H9 (cell line): ENCODE results near the gene ARHGEF38. TPM values are rescaled to one million over a fixed set of nuclear protein-coding genes. Genes with fewer than 3 reads are reported as not detected.

Experiments used
- DNase-seq: peaks from one replicate; pipeline ENCODE4 v3.0.0-alpha.2; 2017
- H2AFZ ChIP-seq: one replicate; pipeline ENCODE4 v1.6.1; 2013; ENCODE audit warnings: mild to moderate bottlenecking, low read length, control low read depth, moderate library complexity
- H2AK5ac ChIP-seq: 2 replicates; pipeline ENCODE4 v1.6.1; 2013; ENCODE audit warnings: low read length, control low read depth, mixed read lengths; ENCODE audit not compliant: insufficient read length
- H2BK120ac ChIP-seq: one replicate; pipeline ENCODE4 v1.6.1; 2013; ENCODE audit warnings: low read depth, mild to moderate bottlenecking, low read length, control low read depth, inconsistent platforms; ENCODE audit not compliant: poor library complexity, severe bottlenecking
- H2BK12ac ChIP-seq: 2 replicates; pipeline ENCODE4 v1.6.1; 2013; ENCODE audit warnings: low read length, control low read depth, mixed read lengths, low read depth; ENCODE audit not compliant: insufficient read length
- H2BK15ac ChIP-seq: 2 replicates; pipeline ENCODE4 v1.6.1; 2013; ENCODE audit warnings: low read depth, low read length, control low read depth
- H2BK20ac ChIP-seq: one replicate; pipeline ENCODE4 v1.6.1; 2013; ENCODE audit warnings: low read depth, mild to moderate bottlenecking, low read length, control low read depth, inconsistent platforms; ENCODE audit not compliant: poor library complexity, severe bottlenecking
- H2BK5ac ChIP-seq: 2 replicates; pipeline ENCODE4 v1.6.1; 2013; ENCODE audit warnings: low read length, control low read depth, mixed read lengths; ENCODE audit not compliant: insufficient read length
- H3K14ac ChIP-seq: 2 replicates; pipeline ENCODE4 v1.6.1; 2013; ENCODE audit warnings: low read length, control low read depth; ENCODE audit not compliant: insufficient read depth
- H3K18ac ChIP-seq: 2 replicates; pipeline ENCODE4 v1.6.1; 2013; ENCODE audit warnings: low read depth, mild to moderate bottlenecking, mixed read lengths, low read length, control low read depth; ENCODE audit not compliant: insufficient read length
- H3K23ac ChIP-seq: 2 replicates; pipeline ENCODE4 v1.6.1; 2013; ENCODE audit warnings: low read length, control low read depth, mixed read lengths, low read depth; ENCODE audit not compliant: insufficient read length
- H3K23me2 ChIP-seq: 2 replicates; pipeline ENCODE4 v1.6.1; 2013; ENCODE audit warnings: low read depth, mild to moderate bottlenecking, mixed read lengths, low read length, control low read depth; ENCODE audit not compliant: insufficient read length, poor library complexity, severe bottlenecking
- H3K27ac ChIP-seq: 2 replicates; pipeline ENCODE4 v1.5.1; 2013; ENCODE audit warnings: low read length, control low read depth, mixed read lengths, low read depth; ENCODE audit not compliant: insufficient read length
- H3K27me3 ChIP-seq: 2 replicates; pipeline ENCODE4 v1.6.1; 2013; ENCODE audit warnings: low read length, control low read depth, inconsistent platforms; ENCODE audit not compliant: insufficient read depth
- H3K4ac ChIP-seq: 2 replicates; pipeline ENCODE4 v1.6.1; 2013; ENCODE audit warnings: low read depth, mild to moderate bottlenecking, control low read depth, inconsistent platforms, low read length, moderate library complexity
- H3K4me1 ChIP-seq: 2 replicates; pipeline ENCODE4 v1.6.1; 2013; ENCODE audit warnings: low read length, control low read depth, inconsistent platforms; ENCODE audit not compliant: insufficient read depth
- H3K4me2 ChIP-seq: 2 replicates; pipeline ENCODE4 v1.6.1; 2013; ENCODE audit warnings: low read length, control low read depth, mixed read lengths; ENCODE audit not compliant: insufficient read length, insufficient read depth
- H3K56ac ChIP-seq: 2 replicates; pipeline ENCODE4 v1.6.1; 2013; ENCODE audit warnings: low read depth, mild to moderate bottlenecking, mixed read lengths, low read length, control low read depth; ENCODE audit not compliant: insufficient read length
- H3K79me1 ChIP-seq: 2 replicates; pipeline ENCODE4 v1.6.1; 2013; ENCODE audit warnings: low read depth, mild to moderate bottlenecking, moderate library complexity, low read length, control low read depth, inconsistent platforms; ENCODE audit not compliant: insufficient read depth, poor library complexity, severe bottlenecking
- H3K79me2 ChIP-seq: 2 replicates; pipeline ENCODE4 v1.6.1; 2013; ENCODE audit warnings: low read length, control low read depth, inconsistent platforms; ENCODE audit not compliant: insufficient read depth
- H3K9ac ChIP-seq: 2 replicates; pipeline ENCODE4 v1.6.1; 2013; ENCODE audit warnings: low read length, control low read depth, mixed read lengths; ENCODE audit not compliant: insufficient read length; ENCODE audit errors: extremely low read depth
- H3K9me3 ChIP-seq: one replicate; pipeline ENCODE4 v1.6.1; 2013; ENCODE audit warnings: low read depth, low read length, inconsistent platforms; ENCODE audit not compliant: control insufficient read depth
- H3T11ph ChIP-seq: one replicate; pipeline ENCODE4 v1.6.1; 2013; ENCODE audit warnings: mild to moderate bottlenecking, low read length, control low read depth, inconsistent platforms
- H4K20me1 ChIP-seq: one replicate; pipeline ENCODE4 v1.6.1; 2013; ENCODE audit not compliant: control insufficient read depth, insufficient read length, insufficient read depth
- H4K5ac ChIP-seq: 2 replicates; pipeline ENCODE4 v1.6.1; 2013; ENCODE audit warnings: low read depth, mild to moderate bottlenecking, mixed read lengths, low read length, control low read depth; ENCODE audit not compliant: insufficient read length
- H4K8ac ChIP-seq: replicated peaks from 2 replicates; pipeline ENCODE4 v1.6.1; 2013; ENCODE audit warnings: low read length, control low read depth, mixed read lengths, low read depth; ENCODE audit not compliant: insufficient read length
- H4K91ac ChIP-seq: 2 replicates; pipeline ENCODE4 v1.6.1; 2013; ENCODE audit warnings: low read depth, mild to moderate bottlenecking, moderate library complexity, mixed read lengths, low read length, control low read depth; ENCODE audit not compliant: insufficient read length
- H3K27ac Mint-ChIP-seq, 3 experiments: 2 replicates in 2 of 3; 3 replicates in 1 of 3; pipeline ENCODE4 v1.8.0; 2020 to 2021; ENCODE audit warnings: mixed read lengths in 3 of 3, mild to moderate bottlenecking in 1 of 3, moderate library complexity in 1 of 3
- H3K27me3 Mint-ChIP-seq: 2 replicates; pipeline ENCODE4 v1.8.0; 2021; ENCODE audit warnings: low read depth, mild to moderate bottlenecking, moderate library complexity, mixed read lengths
- H3K36me3 Mint-ChIP-seq, 3 experiments: 2 replicates in 2 of 3; 3 replicates in 1 of 3; pipeline ENCODE4 v1.8.0; 2020 to 2021; ENCODE audit warnings: low read depth in 3 of 3, mixed read lengths in 3 of 3; ENCODE audit not compliant: insufficient read depth in 1 of 3
- H3K4me1 Mint-ChIP-seq, 2 experiments: 2 replicates each; pipeline ENCODE4 v1.8.0; 2020; ENCODE audit warnings: mixed read lengths in 2 of 2
- H3K4me3 Mint-ChIP-seq, 2 experiments: 2 replicates in 1 of 2; 3 replicates in 1 of 2; pipeline ENCODE4 v1.8.0; 2020 to 2021; ENCODE audit warnings: mild to moderate bottlenecking in 2 of 2, mixed read lengths in 2 of 2, moderate library complexity in 1 of 2
- H3K9me3 Mint-ChIP-seq, 2 experiments: 2 replicates in 1 of 2; 3 replicates in 1 of 2; pipeline ENCODE4 v1.8.0; 2020; ENCODE audit warnings: mild to moderate bottlenecking in 2 of 2, mixed read lengths in 2 of 2, moderate library complexity in 1 of 2
- WGBS: extraction: QIAGEN DNeasy Blood & Tissue Kit; methylation state at CpG from one replicate; pipeline ENCODE4 v1.1.7; 2013; ENCODE audit warnings: missing lambda C conversion rate, low lambda C conversion rate, mixed read lengths; ENCODE audit not compliant: insufficient read length; ENCODE audit errors: extremely low coverage; 5-methylcytosine and 5-hydroxymethylcytosine counted together
- total RNA-seq: library from RNA; stranded (reverse); gene quantifications from 2 replicates; pipeline ENCODE4 v1.2.1, GENCODE V29; 2021
- TF ChIP-seq, protein P1 (sequence below): fragments of 200-600 bp; sonication (generic); conservative IDR thresholded peaks from 3 replicates; pipeline ENCODE4 v1.8.0; 2021; ENCODE audit warnings: antibody characterized with exemption, mild to moderate bottlenecking

ARHGEF38 gene
- total RNA-seq, 1 experiment from 2014 or later, result not detected

GRCh38 chr4:105686571-105686970 lies 134.2 kb downstream of the ARHGEF38 start:
- Histone ChIP-seq H3K79me1 (no peaks in the 10 kb centered on the region), H3K4me1 (no peaks in the 10 kb centered on the region), H3K79me2 (no peaks in the 10 kb centered on the region), H3K56ac (no peak overlapping the region), H2BK20ac (no peak overlapping the region), H3K18ac (no peak overlapping the region), H3K4me2 (no peak overlapping the region), H4K91ac (no peak overlapping the region), H2BK15ac (no peak overlapping the region), H3K14ac (no peak overlapping the region), H3K27me3 (no peaks in the 10 kb centered on the region), H3K23ac (no peak overlapping the region), H2BK5ac (no peak overlapping the region), H2BK120ac (no peak overlapping the region), H3K9me3 (no peaks in the 10 kb centered on the region), H3T11ph (no peak overlapping the region), H2BK12ac (no peak overlapping the region), H3K9ac (no peak overlapping the region), H2AK5ac (no peak overlapping the region), H3K27ac (no peak overlapping the region), H4K20me1 (no peaks in the 10 kb centered on the region), H3K4ac (no peak overlapping the region), H3K23me2 (no peaks in the 10 kb centered on the region), H4K8ac (no peak overlapping the region), H4K5ac (no peak overlapping the region), H2AFZ (no peak overlapping the region)
- no peak for DNase-seq
- peaks cover 0 to 12% (median 4%) of the 10 kb centered on the region in 3 experiments; a peak in 3 of 7 replicates for H3K36me3 Mint-ChIP-seq
- TF ChIP-seq, protein P1, sequence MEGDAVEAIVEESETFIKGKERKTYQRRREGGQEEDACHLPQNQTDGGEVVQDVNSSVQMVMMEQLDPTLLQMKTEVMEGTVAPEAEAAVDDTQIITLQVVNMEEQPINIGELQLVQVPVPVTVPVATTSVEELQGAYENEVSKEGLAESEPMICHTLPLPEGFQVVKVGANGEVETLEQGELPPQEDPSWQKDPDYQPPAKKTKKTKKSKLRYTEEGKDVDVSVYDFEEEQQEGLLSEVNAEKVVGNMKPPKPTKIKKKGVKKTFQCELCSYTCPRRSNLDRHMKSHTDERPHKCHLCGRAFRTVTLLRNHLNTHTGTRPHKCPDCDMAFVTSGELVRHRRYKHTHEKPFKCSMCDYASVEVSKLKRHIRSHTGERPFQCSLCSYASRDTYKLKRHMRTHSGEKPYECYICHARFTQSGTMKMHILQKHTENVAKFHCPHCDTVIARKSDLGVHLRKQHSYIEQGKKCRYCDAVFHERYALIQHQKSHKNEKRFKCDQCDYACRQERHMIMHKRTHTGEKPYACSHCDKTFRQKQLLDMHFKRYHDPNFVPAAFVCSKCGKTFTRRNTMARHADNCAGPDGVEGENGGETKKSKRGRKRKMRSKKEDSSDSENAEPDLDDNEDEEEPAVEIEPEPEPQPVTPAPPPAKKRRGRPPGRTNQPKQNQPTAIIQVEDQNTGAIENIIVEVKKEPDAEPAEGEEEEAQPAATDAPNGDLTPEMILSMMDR, result no peak
- H3K4me3 Mint-ChIP-seq, result no peak overlapping the region
- H3K9me3 Mint-ChIP-seq, result no peaks in the 10 kb centered on the region
- no peaks in the 10 kb centered on the region for H3K27me3 Mint-ChIP-seq
- no peak overlapping the region for H3K27ac Mint-ChIP-seq
- WGBS, result no CpG with 5 or more reads among the region's 2 CpGs
- H3K4me1 Mint-ChIP-seq, result no peaks in the 10 kb centered on the region
